Activated CD4-positive, alpha-beta T cell treated with anti-CD3 and anti-CD28 coated beads, Interleukin-2, Interleukin-6, amounts not matched to agents 100 ng/mL and 50 ng/mL, durations not matched to agents 16 hours and 8 hours (primary cell): ENCODE data around the gene BMAL2.
A peak's percentile ranks its signal among the peaks of the same experiment; 100 is the strongest.

Experiments
- DNase-seq: peaks from one replicate; pipeline ENCODE4 v3.0.0-alpha.2; 2020

Gene BMAL2, protein sequence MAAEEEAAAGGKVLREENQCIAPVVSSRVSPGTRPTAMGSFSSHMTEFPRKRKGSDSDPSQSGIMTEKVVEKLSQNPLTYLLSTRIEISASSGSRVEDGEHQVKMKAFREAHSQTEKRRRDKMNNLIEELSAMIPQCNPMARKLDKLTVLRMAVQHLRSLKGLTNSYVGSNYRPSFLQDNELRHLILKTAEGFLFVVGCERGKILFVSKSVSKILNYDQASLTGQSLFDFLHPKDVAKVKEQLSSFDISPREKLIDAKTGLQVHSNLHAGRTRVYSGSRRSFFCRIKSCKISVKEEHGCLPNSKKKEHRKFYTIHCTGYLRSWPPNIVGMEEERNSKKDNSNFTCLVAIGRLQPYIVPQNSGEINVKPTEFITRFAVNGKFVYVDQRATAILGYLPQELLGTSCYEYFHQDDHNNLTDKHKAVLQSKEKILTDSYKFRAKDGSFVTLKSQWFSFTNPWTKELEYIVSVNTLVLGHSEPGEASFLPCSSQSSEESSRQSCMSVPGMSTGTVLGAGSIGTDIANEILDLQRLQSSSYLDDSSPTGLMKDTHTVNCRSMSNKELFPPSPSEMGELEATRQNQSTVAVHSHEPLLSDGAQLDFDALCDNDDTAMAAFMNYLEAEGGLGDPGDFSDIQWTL

DNA sequence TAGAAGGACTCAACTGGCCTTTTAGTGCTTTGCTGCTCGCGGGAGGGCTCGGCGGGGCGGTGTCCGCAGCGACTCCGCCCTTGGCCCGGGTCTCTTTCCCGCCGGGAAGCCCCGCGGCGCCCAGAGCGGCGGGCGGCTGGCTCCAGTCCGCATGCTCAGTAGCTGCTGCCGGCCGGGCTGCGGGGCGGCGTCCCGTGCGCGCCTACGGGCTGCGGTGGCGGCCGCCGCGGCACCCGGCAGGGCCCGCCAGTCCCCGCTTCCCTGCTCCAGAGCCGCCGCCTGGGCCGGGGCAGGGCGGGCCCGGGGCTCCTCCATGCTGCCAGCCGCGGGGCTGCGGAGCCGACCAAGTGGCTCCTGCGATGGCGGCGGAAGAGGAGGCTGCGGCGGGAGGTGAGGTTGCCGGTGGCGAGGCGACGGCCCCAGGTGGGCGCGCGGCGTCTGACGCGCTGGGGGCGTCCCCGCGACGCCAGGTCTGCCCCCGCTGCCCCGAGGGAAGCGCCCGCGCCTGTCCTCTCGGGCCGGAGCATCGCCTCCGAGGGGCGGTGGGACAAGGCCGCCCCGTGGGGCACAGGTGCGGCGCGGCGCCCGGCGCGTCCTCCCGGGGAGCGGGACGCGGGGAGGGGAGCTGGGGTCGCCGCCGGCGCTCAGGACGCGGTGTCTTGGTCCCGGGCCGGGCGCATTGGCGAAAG is at the start of gene BMAL2:
Gene BMAL2 (plus strand): TSS at position 123 of the 689 bp plus-strand sequence. CDS start 237 bp downstream, at position 360.
- peak; percentile 68 for DNase-seq

DNA sequence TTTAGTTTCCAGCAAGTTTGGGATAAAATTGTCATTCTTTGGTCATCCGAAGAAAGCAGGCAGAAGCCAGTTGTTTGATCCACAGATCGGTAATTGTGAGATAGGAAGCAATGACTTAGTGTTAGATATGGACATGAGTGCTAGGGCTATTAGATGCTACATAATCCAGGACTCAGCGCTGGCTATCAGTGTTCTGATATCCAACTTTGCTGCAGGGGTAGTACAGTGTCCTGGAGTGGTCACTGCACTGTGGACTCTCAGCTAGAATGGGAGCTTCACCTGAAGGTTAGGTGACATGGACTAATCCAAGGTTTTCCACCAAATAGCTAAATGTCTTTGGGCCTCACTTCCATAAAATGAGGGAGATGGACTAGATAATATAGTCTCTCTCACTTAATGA is 48.6 kb upstream of the BMAL2 start:
- no peak for DNase-seq

DNA sequence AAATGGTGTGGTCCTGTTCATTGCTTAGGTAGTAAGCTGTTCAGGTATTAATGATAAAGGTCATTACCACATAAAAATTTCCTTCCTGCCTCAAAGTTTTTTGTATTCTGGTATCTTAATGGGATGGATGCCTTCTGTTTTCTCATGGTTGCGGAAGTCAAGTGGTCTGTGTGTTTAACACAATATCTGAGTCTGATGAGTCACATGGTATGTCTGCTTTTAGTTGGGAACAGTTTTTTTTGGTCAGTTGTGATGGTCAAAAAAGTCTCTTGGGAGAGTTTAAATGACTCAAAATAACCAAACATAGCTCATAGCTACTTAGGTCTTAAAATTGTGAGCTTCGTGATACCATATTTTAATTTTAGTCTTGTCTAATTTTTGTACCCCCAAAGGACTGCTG is 47.9 kb upstream of the BMAL2 start:
- no peak for DNase-seq

DNA sequence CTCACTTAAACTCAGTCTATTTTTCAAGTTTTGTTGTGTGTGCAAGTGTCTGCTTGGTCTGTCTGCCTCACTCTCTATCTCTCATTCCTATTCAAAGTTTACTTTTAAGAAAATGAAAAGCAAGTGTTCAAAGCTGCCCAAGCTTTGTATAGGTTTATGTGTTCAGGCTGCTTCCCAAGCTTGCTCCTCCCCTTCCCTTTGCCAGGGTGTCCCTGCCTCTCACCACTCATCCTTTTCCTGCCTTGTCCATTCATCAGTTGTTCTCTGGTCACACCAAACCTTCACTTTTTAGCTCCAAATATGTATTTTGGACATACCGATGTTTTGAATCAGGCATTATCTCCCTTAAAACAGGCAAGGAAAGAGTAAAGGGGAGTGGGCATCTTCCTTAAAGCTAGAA is 47.2 kb upstream of the BMAL2 start:
- no peak for DNase-seq

DNA sequence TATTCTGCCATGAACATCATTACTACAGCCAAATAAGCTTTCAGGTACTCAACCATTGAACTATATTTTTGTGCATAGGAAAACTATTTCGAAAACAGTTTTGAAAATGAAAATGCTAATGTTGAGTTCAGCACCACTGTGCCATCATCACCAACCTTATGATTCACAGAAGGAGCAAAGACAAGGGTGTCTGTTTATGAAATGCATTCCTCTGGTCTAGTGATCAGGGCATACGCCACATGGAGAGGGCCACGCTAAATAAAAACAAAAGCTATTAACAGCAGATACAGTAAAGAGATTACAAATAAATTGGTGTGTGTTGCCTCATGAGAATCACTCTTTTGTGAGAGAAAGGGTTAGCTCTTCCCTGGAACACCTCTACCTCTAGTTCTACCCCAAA is 43.2 kb upstream of the BMAL2 start:
- no peak for DNase-seq

DNA sequence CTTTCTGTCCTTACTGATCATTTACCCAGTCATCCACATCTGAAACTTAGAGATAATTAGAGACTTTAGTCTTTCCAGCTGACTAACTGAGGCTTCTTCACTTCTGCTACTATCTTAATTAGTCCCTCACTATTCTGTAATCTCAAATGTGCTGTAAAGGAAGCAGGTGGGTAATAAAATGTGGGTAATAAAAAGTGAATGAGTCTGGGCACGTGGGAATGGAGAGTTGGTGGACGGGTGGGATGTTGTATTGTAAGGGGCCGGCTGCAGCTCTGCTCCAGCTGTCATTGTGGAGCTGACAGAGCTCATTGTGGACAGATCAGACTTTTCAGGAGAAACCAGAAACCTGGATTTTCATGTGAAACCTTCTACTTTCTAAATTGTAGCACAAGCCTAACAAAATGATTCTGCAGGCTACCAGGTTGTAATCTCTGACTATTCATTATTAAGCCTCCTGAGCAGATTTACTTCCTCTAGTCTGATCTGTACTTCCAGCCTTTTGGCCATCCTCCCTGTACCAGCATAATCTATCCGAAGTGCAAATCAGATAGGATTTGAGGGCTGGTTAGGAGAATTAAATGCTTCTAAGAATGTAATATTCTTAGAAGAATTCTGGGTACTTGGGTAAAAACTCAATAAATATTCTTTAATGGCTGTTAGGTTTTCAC is 42.0 kb upstream of the BMAL2 start:
- DNase-seq: no peak

DNA sequence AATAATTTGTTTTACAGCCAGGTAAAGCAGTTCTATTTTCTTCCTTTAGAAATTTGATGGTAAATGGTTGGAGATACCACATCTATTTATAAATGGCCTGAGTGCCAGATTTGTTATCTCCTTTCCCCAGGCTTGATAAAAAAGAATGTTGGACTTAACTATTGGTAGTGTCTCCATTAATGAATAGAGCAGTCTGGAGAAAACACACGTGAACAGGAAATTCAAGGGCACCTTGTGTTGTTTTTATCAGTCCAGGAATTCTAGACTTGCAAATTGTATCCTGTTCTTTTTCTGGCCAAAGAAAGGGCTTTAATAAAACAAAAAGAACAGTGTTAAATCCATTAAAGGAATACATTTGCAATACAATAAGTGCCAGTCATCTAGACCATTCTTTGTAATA is 40.8 kb upstream of the BMAL2 start:
- DNase-seq: no peak

DNA sequence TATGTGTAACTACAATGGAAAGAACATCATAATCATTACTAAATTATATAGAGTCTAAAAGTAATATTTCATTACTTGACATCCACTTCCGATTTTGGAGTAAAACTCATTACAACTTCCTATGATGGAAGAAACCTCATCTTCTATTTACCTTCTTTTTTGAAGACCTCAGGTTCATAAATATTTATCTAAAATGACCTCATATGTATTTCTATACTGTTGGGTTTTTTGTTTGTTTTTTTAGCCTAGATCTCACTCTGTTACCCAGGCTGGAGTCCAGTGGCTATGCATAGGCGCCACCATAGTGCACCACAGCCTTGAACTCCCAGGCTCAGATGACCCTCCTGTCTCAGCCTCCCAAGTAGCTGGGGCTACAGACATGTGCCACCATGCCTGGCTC is 39.9 kb upstream of the BMAL2 start:
- no peak for DNase-seq

DNA sequence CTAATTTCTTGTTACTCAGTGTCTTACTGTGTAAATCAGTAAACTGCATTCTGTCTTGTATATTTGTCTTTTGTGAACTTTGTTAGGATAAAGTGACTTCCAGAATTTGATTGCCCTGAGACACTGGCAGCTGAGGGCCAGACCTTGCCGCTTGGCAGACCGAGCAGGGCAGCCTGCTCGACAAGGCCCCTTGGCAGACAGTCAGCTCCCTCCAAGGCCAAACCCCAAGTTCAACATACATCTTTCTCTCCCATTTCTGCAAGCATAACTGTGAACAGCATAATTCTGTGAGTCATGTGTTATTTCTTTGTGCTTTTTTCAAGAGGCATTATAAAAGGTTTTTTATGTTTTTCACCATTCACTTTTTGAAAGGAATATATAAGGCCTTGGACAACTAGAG is 39.2 kb upstream of the BMAL2 start:
- no peak for DNase-seq

DNA sequence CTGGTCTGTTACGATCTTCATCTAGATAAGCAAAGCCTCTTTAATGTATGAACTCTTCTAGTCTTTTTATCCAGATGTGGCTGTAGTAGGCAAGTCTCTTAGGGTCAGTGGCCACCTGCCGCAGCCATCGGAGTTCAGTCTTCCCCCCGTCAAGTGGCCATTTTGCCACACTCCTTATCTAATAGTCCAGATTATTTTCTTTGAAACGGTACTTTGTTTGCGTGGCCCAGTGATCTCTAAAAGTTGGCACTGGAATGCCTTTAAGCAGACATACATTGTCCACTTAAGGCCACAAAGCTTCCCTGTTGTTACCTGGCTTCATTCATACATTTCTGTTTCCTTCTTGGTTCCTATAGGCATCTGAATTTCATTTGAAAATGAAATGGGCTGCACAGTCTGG is 36.0 kb upstream of the BMAL2 start:
- DNase-seq: no peak

DNA sequence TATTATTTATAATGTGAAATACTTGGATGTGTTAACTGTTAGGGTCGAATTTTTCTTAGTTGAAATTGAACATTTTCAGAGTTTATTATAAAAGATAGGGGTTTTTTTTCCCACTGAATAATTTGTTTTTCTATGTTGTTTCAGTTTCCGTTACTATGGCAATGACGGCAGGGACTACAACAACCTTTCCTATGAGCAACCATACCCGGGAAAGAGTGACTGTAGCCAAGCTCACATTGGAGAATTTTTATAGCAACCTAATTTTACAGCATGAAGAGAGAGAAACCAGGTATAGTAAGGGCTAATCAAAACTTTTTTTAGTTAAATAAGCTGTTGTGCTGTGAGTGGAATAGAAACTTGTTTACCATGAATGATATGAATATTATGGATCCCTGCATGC is 35.1 kb upstream of the BMAL2 start:
- DNase-seq: peak; percentile 9

DNA sequence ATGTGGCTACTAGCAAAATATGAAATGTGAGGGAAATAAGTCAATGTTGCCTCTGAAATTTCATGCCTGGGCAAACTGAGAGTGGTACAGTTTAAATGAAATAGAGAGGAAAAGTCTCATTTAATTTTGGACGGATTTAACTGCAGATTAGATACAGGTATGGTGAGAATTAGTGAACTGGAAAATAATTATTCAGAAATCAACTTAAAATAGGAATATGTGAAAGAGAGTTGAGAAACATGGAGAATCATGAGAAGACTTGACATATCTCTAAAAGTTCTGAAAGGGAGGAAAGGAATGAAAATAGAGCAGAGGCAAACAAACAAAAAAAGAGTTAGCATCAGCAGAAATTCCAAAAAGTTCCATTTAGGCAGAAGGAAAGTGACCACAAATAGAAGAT is 33.5 kb upstream of the BMAL2 start:
- DNase-seq: no peak

DNA sequence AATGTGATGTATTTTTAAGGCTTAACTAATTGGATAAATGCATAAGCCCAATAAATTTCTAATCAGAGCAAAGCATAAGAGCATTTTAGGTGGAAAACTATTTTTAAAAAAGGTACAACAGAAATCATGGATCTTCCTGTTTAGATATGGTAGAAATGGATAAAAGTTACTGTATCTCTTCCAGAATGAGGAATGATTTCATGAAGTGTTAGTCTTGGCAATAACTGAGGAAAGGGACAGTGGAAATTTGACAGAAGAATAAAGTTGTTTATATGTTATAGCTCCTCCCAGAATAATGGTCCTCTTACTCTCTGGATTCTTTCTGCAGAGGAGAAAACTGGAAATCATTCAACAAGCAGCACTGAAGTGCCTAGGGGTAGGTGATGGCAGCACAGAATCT is 32.4 kb upstream of the BMAL2 start:
- DNase-seq: no peak

DNA sequence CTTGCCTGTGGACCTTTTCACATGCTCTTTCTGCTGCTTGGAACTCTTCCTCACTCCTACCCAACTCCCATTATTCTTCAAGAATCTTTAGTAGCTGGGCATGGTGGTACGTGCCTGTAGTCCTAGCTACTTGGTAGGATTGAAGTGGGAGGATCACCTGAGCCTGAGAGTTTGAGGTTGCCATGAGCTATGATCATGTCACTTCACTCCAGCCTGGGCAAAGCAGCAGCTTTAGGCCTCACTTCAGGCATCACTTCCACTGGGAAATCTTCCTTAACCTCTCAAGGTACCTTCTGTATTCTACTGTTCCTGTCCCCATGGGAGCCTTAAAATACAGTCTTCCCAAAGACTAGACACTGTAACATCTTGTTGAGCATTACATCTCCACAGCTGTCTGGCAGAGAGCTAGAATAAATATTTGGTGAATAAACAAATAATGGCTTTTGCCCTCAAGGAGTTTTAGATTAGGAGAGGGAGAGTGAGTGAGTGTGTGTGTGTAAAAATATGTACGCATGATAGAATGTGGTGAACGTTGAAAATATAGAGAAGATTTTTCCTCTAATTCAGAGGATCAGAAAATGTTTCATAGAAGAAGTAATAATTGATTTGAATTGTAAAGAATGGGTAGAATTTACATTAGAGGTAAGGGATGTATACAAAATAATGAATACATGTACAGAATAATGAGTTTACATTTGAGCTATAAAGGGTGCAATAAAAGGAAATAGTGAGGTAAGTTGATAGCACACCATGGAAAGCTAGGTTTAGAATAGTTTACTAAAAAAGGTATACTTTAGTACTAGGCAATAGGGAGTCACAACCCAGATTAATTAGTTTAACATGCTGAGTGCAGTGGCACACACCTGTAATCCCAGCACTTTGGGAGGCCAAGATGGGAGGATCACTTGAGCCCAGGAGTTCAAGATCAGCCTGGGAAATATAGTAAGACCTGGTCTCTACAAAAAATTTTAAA is 29.2 kb upstream of the BMAL2 start:
- DNase-seq: no peak

DNA sequence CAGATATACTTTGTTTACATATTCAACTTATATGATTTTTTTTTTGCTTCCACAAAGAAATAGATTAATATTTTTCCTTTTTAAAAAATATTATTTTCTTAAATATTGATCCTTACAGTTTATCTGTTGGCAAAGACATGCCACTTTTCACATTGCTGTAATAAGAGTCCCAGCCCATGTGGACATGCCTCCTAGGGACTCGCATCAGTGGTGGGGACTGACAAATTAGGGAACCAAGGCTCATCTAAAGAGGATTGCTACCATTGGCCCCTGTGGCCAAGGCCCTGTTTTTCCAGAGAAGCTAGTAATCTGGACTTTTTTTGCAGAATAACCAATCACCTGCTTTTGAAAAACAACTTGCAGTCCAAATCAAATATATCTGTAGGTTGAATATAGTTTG is 27.8 kb upstream of the BMAL2 start:
- no peak for DNase-seq

DNA sequence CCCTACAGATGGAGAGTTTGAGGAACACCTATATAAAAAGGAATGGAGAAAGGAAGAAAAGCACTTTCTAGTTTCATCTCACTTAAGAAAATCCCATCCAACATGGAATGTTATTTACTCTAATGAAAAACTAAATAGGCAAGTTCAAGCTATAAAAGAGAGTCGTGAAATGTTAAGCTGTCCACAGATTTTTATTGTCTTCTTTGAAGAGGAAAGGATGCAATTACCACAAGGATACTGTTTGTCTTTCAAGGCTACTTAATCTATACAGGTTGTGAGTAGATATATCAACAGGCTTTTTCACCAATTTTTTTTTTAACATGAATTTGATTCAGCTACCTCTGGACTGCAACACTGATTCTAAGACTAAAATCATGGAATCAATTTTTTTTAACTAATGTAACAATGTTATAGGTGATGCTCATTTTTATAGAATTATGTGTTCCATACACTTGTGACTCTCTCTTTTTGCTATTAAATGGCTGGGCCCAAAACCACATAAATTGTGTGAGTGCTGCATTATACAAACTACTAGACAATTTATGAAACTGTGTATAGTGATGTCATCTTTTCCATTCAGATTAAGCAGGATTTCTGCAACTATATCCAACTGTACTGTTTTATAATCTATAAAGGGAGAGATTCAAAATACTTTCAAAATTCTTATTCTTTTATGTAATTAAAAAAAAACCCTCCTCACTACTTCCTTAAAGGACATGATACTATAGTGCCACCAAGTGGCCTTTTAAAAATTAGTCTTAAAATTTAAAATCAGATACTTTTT is 26.8 kb upstream of the BMAL2 start:
- peak; percentile 27 for DNase-seq

DNA sequence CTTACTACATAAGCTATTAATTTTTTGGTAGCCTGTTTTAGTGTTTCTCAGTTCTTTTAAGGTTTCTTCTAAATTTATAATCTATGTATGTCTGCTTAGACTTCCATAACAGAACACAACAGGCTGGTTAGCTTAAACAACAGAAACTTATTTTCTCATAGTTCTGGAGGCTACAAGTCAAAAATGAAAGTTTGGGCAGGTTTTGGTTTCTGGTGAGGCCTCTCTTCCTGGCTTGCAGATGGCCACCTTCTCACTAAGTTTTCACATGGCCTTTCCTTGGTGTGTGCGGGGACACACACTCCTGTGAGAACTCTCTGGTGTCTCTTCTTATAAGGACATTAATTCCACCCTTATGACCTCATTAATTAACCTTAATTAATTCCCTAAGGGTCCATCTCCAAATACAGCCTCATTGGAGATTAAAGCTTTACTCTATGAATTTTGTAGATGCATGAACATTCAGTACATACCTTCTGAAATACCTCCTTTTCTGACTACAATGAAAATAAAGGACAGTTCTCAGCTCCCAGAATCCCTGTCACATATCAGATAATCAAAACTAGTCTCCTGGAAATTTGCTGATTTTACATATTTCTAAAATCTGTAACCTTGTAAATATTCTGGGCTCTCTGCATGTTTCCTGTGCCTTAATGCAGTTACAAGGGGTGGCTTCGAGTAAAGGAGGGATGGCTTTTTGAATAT is 23.2 kb upstream of the BMAL2 start:
- DNase-seq: no peak

DNA sequence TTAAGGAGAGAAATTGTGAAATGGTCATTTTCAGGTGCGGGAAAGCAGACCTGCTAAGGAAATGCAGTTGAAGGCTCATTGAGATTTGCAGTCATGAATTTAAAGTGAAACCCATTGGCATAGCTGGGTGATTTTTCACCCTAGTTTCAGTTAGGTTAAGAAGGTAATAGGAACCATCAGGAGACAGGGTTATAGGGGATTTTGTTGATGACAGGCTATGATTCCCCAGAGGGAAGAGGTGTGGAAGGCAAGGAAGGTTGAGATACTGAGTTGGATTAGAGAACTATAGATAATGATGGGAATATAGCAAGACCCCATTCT is 22.7 kb upstream of the BMAL2 start:
- no peak for DNase-seq

DNA sequence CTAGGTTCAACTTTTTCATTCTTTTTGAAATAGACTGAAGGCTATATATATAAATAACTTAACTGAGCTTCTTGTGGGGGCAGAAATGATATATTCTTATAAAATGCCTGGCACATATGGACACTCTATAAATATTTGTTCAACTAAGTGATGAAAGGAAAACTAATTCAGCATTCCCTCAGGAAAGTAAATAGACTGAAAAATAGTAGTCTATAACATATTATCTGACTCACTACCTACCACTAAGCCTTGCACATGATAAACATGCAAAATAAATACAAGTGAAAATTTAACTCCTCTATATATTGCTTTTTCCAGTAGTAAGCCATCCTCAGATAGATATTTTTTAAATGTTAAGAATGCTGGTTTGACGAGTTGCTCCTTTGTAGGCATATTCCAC is 15.7 kb upstream of the BMAL2 start:
- DNase-seq: no peak

DNA sequence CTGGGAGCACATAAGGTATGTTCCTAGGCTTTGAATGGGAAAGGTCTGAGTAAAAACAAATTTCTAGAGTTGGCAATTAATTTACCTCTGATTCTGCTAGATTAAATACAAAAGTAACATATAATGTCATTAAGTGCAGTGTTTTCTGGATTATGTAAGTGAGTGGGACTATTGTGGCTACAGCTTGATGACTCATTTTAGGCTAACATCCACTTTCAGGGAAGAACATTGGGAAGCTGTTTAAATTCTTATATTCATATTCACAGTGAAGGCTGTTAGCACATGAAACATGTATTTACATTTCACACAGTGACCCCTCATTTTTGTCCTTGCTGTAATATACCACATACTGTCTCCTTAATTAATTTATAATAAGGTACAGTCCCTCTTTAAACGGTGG is 13.2 kb upstream of the BMAL2 start:
- DNase-seq: no peak

DNA sequence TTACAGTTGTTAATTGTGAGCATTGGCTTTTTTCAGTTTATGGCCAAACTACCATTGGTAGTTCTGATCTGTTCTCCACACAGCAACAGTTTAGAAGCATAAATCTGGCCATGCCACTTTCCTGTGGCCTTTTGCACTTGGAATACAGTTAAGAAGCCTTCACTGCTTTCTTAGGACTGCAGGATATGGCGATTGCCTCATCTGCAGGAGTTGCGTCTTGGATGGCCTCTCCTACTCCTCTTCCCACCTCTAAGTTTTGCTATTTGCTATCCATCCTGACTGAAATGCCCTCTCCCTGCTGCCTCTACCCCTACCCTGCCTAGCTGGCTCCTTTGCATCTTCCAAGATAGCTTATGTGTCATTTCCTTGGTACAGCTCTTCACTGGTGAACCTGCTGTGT is 12.8 kb upstream of the BMAL2 start:
- DNase-seq: no peak
